GM23248 (cell line): ENCODE results near the gene CD80.

Source experiments
- EZH2 ChIP-seq: fragments of 200-600 bp; sonication (generic); IDR thresholded peaks from 2 replicates; pipeline ENCODE4 v1.6.1; 2018; ENCODE audit warnings: antibody characterized with exemption, mild to moderate bottlenecking; ENCODE audit not compliant: insufficient read depth, poor library complexity, severe bottlenecking
- EZH2phosphoT487 ChIP-seq: fragments of 200-600 bp; sonication (generic); IDR thresholded peaks from 2 replicates; pipeline ENCODE4 v1.6.1; 2018; ENCODE audit warnings: antibody characterized with exemption, moderate library complexity, mild to moderate bottlenecking, low read depth; ENCODE audit not compliant: insufficient read depth

DNA sequence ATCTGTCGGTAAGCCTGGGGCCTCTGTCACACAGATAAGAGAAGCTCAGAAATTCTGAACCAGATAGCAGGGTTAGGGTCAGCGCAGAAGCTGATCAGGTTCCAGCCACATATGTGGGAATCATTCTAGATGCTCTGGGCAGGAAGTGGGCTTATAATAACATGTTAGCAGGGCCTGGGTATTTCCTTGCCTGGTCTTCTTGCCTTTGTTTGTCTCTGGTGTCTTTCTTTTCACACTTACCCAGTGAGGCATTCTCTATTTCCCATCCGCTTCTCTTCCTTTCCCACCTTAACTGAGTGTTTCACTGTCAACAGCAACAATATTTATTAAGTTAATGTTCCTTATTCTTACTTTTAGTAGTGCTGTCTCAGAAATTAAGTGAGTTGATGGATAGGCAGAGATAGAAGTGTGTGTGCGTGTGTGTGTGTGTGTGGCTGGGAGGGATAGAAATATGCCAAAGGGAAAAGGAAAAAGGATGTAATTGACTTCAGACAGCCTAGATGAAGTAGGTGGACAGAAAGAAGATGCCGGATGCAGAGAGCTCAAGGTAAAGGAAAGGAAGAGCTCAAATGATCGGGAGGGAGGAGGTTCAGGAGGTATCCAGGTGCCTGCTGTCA lies 40.3 kb upstream of the CD80 start:
- no peak for TF ChIP-seq EZH2
- no peak for TF ChIP-seq EZH2phosphoT487
